Epidermal melanocyte (primary cell): ENCODE measurements around the gene MYO19.
"Not testable (repeated sequence)": the region's sequence is repeated elsewhere in the genome, so short reads cannot be mapped to it uniquely, and the experiment has no call there.

Experiments used
- DNase-seq: peaks from one replicate; pipeline ENCODE4 v3.0.0; 2011; ENCODE audit warnings: low spot score; ENCODE audit not compliant: insufficient read length

The MYO19 gene

DNA sequence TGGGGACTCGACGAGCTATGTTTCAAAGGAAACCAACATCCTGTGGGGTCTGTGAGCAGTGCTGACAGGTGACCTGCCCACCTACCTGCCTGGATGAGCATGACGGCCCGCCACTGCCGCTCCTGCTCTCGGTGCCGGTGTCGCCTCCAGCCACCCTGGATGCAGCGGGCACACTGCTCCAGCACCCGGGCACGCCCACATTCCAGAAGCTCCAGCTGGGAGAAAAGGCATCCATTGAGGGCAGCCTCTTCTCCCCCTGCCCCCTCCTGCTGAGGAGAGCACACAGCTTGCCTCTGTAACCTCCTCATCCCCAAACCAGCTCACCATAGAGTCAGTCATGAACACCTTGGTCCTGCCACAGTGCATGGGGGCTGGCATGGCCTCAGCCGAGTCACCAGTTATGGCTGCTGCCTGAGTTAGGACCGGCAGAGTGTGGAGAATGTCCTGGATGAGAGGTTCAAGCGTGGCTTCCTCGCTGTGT, 33.9 kb downstream of the MYO19 start:
- DNase-seq = no peak

DNA sequence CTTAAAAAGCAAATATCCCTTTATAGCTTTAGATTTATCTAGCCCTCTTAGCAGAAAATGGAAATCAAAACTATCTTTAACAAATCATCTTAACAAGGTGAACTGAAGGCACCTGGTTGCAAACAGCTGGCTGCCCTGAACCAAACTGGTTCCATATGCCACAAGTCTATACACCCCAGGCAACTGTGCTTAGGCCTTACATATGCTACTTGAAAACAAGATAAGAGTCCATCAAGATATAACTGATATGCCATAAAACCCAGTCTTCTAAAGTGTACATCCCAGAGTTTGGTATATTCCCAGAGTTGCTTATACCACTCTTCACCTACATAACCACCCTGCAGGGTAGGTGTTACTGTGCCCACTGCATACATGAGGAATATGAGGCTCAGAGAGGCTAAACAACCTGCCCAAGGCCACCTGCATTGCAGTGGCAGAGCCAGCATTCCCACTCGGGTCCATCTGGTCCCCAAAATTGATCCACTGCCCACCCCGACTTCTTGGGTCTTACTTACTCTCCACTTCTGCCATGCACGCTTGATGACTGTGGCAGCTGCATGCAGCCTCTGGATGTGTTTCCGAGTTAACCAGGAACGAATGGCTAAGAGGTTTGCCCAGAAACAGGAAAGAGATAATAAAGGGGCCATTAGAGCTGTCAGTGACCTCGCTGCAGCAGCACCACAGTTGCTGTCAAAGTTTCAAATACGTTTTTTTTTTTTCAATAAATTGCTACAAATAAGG, 35.9 kb downstream of the MYO19 start:
- DNase-seq = no peak

DNA sequence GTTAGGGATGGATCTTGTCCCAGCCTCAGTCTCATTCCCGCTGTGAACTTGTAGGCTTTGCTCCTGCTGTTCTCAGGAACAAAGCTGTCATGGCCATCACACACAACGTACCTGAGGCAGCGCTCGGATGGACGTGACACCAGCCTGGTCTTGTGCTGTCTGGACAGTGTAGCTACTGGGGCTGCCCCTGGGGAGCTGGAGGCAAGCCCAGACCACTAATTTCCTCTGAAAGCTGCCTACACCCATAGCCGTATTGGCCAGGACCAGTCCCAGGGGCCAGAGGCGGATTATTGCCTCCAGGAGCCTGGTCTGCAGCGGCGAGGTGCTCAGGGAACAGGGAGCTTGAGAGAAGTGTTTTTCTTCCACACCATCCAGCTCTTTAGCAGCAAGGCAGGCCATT, 36.5 kb downstream of the MYO19 start:
- no peak for DNase-seq

GRCh38 chr17:36496018-36496789, 38.5 kb downstream of the MYO19 start:
- no peak for DNase-seq

DNA sequence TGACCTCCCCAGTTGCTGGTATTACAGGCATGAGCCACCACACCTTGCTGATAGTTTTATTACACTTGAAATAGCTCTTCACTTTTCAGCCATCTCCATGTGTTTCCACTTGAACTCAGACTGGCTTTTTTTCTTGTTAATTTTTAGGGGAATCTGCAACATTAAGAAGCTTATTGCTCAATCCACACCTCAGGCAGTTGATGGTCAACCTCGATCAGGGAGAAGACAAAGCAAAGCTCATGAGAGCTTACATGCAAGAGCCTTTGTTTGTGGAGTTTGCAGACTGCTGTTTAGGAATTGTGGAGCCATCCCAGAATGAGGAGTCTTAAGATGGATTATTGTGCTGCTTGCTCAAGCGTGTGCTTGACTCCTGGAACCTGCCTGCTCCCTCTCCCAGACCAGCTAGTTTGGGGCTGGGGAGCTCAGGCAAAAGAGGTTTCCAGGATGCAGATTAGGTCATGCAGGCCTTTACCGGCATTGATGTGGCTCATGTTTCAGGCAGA, 39.5 kb downstream of the MYO19 start:
- no peak for DNase-seq

DNA sequence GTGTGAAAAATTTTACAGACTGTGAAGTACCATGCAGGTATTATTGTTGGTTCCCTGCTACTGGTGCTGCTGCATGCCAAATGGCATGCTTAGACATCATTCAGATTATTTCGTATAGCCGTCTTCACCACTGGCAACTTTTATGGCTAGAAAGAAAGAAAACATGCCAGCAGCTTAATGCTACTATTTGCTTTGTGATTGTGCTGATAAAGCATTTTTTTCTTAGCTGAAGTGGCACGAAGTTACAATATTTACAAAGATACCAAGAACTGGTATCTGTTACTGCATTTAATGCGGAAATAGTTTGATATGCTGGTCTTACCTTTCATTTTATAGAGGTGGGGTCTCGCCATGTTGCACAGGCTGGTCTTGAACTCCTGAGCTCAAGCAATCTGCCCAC, 40.0 kb downstream of the MYO19 start:
- DNase-seq = no peak

DNA sequence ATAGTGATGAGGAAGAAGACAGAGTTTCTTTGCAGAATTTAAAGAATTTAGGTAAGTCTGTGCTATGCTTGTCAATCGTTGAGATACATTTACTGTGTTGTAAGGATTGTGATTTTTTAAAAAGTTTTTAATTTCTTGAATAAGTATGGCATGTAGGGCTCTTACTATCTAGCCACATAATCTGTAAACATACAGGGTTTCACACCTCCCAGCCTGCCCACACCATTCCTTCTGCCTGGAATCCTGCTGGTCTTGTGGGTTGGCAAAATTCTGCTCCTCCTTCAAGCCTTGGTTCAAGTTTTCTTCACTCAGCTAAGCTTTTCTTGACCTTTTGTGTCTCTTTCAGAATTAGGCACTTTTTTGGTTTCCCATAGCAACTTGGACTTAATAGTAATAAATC, 40.7 kb downstream of the MYO19 start:
- DNase-seq = no peak

GRCh38 chr17:36486204-36487194, 48.2 kb downstream of the MYO19 start, which contains the start of gene ZNHIT3:
TSS of gene ZNHIT3 (plus strand) at chr17:36486681. CDS start at chr17:36486700, 19 bp downstream.
- DNase-seq = peak; percentile 98

DNA sequence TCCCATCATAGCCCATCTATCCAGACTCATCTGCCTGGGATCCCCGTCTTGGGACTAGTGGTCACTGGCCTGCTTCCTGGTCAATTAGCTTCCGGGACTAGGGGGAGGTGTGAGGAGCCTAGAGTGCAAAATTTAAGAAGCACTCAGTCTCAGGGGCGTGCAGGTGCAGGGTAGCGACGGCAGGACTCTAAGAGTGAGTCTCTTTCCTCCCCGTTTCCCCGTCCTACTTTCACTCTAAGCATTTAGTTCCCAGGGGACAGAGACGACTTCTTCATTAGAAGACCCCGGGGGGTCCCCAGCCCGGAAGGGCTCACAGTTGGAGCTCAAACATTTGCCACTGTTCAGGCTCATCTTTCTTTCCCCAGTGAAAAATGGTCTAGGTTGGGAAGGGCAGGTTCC, 48.9 kb downstream of the MYO19 start:
- no peak for DNase-seq

DNA sequence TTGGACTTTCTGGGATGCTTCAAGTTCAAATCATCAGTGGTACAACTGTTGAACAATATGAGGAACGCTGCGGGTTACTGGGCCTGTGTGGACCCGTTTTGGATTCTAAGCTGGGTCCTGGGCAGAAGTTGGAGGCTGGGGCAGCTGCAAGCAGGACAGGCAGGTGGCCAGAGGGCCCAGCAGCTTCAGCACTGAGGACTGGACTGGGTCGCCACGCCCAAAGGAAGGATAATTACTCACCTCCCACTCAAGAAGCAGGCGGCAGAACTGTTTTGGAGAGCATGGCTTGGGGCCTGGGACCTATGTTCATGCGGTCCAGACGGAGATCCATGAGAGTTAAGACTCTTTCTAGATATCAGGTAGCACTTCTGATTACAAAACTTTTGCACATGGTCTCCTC, 49.6 kb downstream of the MYO19 start:
- no peak for DNase-seq

DNA sequence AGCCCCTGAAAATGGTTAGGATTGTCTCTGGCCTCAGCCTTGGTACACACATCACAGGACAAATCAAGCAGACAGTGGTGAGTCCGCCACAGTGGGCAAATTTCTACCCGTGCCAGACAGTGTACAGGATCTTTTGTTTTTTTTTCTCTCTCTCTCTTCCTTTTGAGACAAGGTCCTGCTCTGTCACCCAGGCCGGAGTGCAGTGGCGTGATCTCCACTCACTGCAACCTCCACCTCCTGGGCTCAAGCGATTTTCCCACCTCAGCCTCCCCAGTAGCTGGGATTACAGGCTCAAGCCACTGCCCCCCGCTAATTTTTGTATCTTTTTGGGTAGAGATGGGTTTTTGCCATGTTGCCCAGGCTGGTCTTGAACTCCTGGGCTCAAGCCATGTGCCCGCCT, 50.6 kb downstream of the MYO19 start:
- DNase-seq = not testable (repeated sequence)

- DNase-seq = peak; percentile 81
These were observed 51.8 kb downstream of the MYO19 start for GRCh38 chr17:36482611-36483504.

DNA sequence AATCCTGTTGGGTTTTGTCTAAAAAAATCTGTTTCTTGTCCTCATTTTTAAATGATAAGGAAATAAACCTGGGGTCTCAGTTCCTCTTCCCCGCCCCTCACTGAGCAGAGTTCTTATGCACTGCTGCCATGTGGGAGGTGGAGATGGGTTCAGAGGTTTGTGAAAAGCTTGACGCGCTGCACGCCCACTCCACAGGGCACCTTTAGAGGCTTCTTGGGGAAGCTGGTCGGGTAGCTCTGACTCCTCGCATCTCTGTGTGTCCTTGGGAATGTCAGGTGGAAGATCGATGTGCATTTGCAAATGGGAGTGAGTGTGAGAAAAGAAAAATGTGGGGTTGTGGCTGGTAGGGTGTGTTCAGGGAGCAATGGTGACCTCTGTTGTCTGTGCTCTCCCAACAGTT, 52.8 kb downstream of the MYO19 start:
- DNase-seq = no peak

DNA sequence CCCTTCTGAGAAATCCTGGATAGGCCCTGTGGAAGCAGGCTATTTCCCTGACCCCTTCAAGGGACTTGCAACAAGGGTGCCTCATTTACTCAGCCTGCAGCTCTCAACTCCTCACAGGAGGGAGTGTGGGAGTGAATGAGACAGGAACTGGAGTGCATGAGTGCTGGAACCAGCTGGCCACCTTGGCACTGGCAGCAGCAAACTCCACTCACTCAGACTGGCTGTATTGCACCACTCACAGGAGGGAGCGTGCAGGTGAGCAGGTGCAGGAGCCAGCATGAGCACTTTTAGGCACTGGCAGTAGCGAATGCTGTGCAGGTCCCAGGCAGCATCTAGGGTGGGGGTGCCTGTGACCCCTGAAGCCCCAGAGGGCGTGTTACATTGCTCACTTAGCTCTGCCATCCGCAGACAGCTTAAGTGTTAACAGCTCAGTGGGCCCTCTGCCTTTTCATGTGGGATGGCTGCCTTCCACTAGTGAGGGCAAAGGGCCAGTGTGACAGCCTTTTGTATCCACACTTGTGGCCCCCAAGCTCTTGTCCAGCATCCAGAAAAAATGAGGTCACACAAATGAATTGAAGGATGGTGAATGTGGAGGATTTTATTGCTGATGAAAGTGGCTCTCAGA, 59.2 kb downstream of the MYO19 start:
- DNase-seq = no peak

GRCh38 chr17:36474571-36474970, 60.1 kb downstream of the MYO19 start:
- DNase-seq = no peak

DNA sequence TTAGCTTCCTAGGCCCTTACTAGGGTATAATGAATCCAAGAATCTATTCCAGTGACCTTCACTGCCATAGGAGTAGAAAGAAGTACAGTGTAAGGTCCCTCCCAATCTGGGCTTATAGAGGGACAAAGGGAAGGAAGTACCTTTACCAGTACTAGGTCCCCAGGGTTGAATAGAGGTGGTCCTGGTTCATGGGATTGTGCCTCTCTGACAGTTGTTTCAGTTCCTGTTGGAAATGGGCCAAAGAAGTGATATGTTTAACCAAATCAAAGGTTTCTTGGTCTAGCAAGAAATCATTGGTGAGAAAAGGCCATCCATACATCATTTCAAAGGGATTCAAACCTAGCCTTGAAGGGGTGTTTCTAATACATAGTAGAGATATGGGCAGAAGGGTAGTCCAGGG, 64.2 kb downstream of the MYO19 start:
- DNase-seq = no peak

- no peak for DNase-seq
These were observed 64.9 kb downstream of the MYO19 start for GRCh38 chr17:36469733-36470132.

DNA sequence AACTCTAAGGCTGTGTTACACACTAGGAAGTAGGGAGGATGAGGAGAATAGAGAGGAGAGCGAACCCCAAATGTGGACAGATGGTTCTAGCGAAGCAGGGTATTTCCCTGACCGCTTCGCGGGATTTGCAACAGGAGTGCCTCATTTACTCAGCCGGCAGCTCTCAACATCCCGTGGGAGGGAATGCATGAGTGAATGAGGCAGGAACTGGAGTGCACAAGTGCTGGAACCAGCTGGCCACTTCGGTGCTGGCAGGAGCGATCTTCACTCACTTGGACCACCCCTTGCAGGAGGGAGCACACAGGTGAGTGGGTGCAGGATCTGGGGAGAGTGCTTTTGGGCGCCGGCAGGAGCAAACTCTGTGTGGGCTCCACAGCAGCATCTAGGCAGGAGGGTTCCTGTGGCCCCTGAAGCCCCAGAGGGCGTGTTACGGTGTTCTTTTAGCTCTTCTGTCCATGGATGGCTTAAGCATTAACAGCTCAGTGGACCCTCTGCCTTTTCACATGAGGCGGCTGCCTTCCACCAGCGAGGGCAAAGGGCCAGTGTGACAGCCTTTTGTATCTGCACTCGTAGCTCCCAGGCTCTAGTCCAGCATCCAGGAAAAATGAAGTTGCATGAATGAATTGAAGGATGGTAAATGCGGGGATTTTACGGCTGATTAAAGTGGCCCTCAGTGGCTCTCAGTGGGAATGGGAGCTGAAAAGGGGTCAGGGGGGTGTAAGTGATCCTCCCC, 65.6 kb downstream of the MYO19 start:
- DNase-seq = no peak

DNA sequence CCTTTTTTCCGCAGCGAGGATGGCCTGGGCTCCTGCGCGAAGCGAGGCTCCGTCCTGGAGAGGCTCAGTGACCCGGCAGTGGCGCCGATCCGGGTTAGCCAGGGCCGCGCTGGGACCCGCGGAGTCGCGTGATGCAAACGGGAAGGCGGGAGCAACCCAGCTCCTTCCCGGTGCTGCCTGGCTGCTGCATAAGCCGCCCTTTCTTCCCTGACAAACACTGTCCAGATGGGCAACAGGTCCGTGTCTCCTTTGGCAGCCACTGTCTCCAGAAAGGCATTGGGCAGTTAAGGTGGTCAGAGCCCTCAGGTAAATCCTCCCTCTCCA, 69.9 kb downstream of the MYO19 start:
- no peak for DNase-seq
